Mucosa of descending colon (tissue), 3 donors: ENCODE data around the gene CRY1. TPM values are rescaled to one million over a fixed set of nuclear protein-coding genes. Genes with fewer than 3 reads are reported as not detected.

ENCODE experiments used
- ATAC-seq: fragments of 200-7000 bp; cut with Tn5 transposase; one replicate; pipeline ENCODE4 v1.9.1; 2020; ENCODE audit warnings: mild to moderate bottlenecking, moderate library complexity
- DNase-seq, 3 donors: peaks; one replicate each; pipeline ENCODE4 v3.0.0-alpha.2; 2020
- H3K36me3 ChIP-seq: fragments of 200-600 bp; one replicate; pipeline ENCODE4 v1.8.0; 2021; ENCODE audit warnings: low read depth, mild to moderate bottlenecking
- H3K4me1 ChIP-seq: fragments of 200-600 bp; one replicate; pipeline ENCODE4 v1.8.0; 2021; ENCODE audit warnings: low read depth, mild to moderate bottlenecking
- H3K4me3 ChIP-seq: fragments of 200-600 bp; one replicate; pipeline ENCODE4 v1.8.0; 2021; ENCODE audit warnings: mild to moderate bottlenecking
- H3K9me3 ChIP-seq: fragments of 200-600 bp; one replicate; pipeline ENCODE4 v1.8.0; 2021; ENCODE audit warnings: mild to moderate bottlenecking
- intact Hi-C, 2 donors: fragments of 100-400 bp; cut with DNase I in 1 of 2; cut with micrococcal nuclease in 1 of 2; formaldehyde crosslinking; loops; one replicate each; pipeline versions ENCODE4 v1.11.0 to v1.11.1; 2022; cut with DNase I, micrococcal nuclease
- total RNA-seq, 3 donors: library from RNA; stranded (reverse); fragmentation: NEBNext Ultra II Directional in 2 of 3; extraction: Animal tissue kit (Norgen Biotek cat#: 25700) in 2 of 3; gene quantifications; one replicate each; pipeline versions ENCODE4 v1.2.1 to v1.2.4, GENCODE V29; 2021 to 2023
- TF ChIP-seq, protein P1 (sequence below): fragments of 200-600 bp; IDR thresholded peaks from one replicate; pipeline ENCODE4 v1.8.0; 2022; ENCODE audit warnings: antibody characterized with exemption, mild to moderate bottlenecking
- donor health status: DM: no; HTN: no; CAD: no; lungs with moderate emphysema.
- donor health status: DM: no; HTN: no; CAD: no.
- donor health status: DM: no; HTN: yes; CAD: no.

The CRY1 gene
- total RNA-seq, 3 donors from 2014 or later, result 11.4 to 22.8 (median 15.5) TPM

DNA sequence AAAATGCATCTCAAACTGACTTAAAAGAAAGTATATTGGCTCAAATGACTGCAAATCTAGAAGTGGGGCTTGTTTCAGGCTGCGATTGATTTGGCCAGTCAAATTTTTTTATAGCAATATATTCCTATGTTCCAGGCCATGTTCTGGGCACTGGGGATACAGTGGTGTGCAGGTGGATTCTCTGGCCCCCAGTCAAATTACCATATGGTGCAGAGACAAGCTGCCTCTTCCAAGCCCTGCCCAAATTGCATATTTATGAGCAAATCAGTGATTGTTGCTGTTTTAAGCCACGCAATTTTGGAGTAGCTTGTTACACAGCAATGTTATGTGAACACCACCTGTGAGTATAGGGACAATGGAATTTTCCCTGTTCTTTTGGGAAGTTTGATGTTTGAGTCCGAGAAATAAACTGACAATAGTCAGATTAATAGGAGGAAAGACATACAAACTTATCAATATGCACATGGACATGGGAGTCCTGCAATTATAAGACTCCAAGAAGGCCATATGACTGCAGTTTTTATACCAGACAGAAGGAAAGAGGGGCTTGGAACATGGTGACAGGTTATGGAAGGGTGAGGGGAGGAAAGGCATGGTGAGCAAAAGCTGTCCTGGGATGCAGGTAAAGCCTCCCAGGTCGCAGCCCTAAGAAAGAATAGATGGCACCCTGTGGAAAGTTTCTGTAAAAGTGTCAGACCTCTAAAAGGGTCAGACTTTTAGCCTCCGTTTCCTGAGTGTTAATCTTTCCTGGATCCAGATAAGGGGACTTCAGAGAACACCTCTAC lies 13.1 kb upstream of the CRY1 start:
- Histone ChIP-seq H3K9me3 (no peaks in the 10 kb centered on the region), H3K36me3 (no peaks in the 10 kb centered on the region), H3K4me3 (no peak overlapping the region), H3K4me1 (peaks cover 7% of the 10 kb centered on the region)
- intact Hi-C loops, result no loop called here
- TF ChIP-seq, protein P1, sequence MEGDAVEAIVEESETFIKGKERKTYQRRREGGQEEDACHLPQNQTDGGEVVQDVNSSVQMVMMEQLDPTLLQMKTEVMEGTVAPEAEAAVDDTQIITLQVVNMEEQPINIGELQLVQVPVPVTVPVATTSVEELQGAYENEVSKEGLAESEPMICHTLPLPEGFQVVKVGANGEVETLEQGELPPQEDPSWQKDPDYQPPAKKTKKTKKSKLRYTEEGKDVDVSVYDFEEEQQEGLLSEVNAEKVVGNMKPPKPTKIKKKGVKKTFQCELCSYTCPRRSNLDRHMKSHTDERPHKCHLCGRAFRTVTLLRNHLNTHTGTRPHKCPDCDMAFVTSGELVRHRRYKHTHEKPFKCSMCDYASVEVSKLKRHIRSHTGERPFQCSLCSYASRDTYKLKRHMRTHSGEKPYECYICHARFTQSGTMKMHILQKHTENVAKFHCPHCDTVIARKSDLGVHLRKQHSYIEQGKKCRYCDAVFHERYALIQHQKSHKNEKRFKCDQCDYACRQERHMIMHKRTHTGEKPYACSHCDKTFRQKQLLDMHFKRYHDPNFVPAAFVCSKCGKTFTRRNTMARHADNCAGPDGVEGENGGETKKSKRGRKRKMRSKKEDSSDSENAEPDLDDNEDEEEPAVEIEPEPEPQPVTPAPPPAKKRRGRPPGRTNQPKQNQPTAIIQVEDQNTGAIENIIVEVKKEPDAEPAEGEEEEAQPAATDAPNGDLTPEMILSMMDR, result no peak
- DNase-seq, result no peak
- ATAC-seq, result no peak

DNA sequence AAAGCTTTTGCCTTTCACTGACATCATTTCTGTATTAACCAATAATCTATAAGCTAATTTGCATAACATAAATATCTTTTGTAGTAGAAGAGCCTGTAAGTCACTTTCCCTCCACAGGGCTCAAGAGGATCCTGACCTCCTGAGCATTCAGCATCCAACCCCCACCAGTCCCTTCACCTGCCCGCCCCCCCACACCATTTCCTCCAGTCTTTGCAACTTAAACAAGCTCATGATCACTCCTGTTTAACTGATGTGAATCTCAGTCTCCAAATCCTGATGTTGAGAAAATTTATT lies 12.0 kb upstream of the CRY1 start:
- Histone ChIP-seq H3K4me1 (peaks cover 4% of the 10 kb centered on the region), H3K36me3 (no peaks in the 10 kb centered on the region), H3K9me3 (no peaks in the 10 kb centered on the region), H3K4me3 (no peak overlapping the region)
- intact Hi-C loops, result no loop called here
- ATAC-seq (no peak), DNase-seq (no peak)
- TF ChIP-seq, protein P1, result no peak

DNA sequence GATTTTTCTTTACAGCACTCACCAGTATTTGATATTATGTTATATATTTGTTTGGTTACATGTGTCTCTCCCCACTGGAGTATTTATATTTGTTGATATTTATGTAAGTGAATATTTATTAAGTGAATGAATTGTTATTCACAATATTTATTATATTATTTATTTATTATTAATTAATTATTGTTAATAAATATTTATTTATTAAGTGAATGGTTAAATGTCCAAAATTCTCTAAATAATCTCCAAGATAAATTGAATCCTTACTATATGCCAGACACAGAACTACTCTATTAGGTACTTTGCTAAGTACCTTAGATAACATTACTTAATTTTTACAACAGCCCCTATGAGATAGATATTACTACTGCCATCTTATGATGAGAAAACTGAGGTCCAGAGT lies 10.2 kb upstream of the CRY1 start:
- Histone ChIP-seq H3K4me1 (no peaks in the 10 kb centered on the region), H3K4me3 (no peak overlapping the region), H3K9me3 (no peaks in the 10 kb centered on the region), H3K36me3 (no peaks in the 10 kb centered on the region)
- TF ChIP-seq, protein P1, result no peak
- ATAC-seq, result no peak
- intact Hi-C loops, result no loop called here
- DNase-seq, result no peak

DNA sequence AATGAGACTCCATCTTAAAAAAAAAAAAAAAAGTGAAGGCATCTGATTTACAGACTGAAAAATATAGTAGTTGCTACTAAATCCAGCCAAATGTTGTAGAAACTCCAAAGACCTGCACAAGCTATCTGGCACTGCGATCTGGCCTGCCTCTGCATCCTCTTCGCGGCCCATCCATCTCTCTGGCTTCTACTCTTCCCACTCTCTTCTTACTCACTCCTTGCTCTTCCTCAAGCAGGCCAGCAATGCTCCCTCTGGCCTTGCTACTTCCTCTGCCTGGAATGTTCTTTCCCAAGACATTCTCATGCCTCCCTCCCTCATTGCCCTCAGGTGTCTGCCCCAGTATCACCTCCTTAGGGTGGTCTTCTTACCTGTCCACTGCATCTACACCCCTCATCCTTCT lies 9.7 kb upstream of the CRY1 start:
- H3K4me3 ChIP-seq, result no peak overlapping the region
- no peak for ATAC-seq
- H3K4me1 ChIP-seq, result no peaks in the 10 kb centered on the region
- TF ChIP-seq, protein P1, result no peak
- no peaks in the 10 kb centered on the region for H3K9me3 ChIP-seq
- no peak for DNase-seq
- intact Hi-C loops, result no loop called here
- H3K36me3 ChIP-seq, result no peaks in the 10 kb centered on the region

DNA sequence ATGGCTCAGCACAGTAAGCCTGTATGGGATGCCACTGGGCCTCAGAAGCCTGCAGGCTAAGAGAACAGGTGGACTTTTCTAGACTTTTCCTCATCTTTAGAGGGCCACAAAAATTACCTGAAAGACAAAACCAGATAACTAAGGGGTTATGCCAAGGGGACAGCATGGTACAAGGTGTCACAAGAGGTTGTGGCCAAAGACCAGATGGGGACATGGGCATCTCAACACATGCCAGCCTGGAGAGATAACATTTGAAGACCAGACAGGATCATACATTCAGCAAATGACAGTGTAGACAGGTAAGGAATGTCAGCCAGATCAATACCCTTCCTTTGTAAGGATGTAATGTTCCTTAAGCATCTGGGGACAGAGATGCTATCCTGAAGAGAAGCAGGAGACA lies 8.9 kb upstream of the CRY1 start:
- ATAC-seq, result no peak
- H3K9me3 ChIP-seq, result no peaks in the 10 kb centered on the region
- no peaks in the 10 kb centered on the region for H3K4me1 ChIP-seq
- intact Hi-C loops, result no loop called here
- TF ChIP-seq, protein P1, result no peak
- no peaks in the 10 kb centered on the region for H3K36me3 ChIP-seq
- no peak for DNase-seq
- no peak overlapping the region for H3K4me3 ChIP-seq

DNA sequence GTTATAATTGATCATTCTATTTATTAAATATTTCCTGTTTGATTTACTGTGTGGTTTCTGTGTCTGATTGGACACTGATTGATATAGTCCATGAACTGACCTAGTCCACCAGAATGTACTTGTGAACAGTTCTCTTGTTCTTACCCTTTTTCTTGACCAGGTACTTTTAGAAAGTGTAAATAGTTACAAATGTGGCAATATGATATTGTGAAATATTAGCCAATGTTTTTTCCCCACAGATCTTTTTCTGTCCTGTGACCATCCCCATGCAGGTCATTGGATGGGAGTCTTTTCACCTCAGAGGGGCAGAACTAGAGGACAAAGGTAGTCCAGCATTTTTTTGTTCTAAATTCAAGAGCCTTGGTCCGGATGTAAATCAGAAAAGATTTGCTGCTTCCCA lies 8.3 kb upstream of the CRY1 start:
- intact Hi-C loops, result no loop called here
- TF ChIP-seq, protein P1, result no peak
- no peak for ATAC-seq

More for the DNA sequence above, 8.3 kb upstream of the CRY1 start:
- H3K9me3 ChIP-seq, result no peaks in the 10 kb centered on the region
- no peaks in the 10 kb centered on the region for H3K4me1 ChIP-seq
- H3K4me3 ChIP-seq, result no peak overlapping the region
- DNase-seq, result no peak
- H3K36me3 ChIP-seq, result no peaks in the 10 kb centered on the region
